ENCODE results near the gene ASRGL1.
A peak's percentile ranks its signal among the peaks of the same experiment; 100 is the strongest.

The ASRGL1 gene

GRCh38 chr11:62435846-62436660 is 98.8 kb downstream of the ASRGL1 start:
- TF ChIP-seq FOXP2 (optimal IDR thresholded peaks at IDR 0.05; ENCODE audit: borderline replicate concordance, extremely low read depth, extremely low read length, insufficient read depth) (no peak), SIN3A (IDR thresholded peaks at IDR 0.05; ENCODE audit: borderline replicate concordance, insufficient read depth, low read length) (no peak), TAF1 (IDR thresholded peaks at IDR 0.05; ENCODE audit: borderline replicate concordance, insufficient read depth, low read length) (no peak), POLR2AphosphoS5 (IDR thresholded peaks at IDR 0.05; ENCODE audit: low read depth, low read length) (no peak)
- TF ChIP-seq, protein P1, sequence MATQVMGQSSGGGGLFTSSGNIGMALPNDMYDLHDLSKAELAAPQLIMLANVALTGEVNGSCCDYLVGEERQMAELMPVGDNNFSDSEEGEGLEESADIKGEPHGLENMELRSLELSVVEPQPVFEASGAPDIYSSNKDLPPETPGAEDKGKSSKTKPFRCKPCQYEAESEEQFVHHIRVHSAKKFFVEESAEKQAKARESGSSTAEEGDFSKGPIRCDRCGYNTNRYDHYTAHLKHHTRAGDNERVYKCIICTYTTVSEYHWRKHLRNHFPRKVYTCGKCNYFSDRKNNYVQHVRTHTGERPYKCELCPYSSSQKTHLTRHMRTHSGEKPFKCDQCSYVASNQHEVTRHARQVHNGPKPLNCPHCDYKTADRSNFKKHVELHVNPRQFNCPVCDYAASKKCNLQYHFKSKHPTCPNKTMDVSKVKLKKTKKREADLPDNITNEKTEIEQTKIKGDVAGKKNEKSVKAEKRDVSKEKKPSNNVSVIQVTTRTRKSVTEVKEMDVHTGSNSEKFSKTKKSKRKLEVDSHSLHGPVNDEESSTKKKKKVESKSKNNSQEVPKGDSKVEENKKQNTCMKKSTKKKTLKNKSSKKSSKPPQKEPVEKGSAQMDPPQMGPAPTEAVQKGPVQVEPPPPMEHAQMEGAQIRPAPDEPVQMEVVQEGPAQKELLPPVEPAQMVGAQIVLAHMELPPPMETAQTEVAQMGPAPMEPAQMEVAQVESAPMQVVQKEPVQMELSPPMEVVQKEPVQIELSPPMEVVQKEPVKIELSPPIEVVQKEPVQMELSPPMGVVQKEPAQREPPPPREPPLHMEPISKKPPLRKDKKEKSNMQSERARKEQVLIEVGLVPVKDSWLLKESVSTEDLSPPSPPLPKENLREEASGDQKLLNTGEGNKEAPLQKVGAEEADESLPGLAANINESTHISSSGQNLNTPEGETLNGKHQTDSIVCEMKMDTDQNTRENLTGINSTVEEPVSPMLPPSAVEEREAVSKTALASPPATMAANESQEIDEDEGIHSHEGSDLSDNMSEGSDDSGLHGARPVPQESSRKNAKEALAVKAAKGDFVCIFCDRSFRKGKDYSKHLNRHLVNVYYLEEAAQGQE (IDR thresholded peaks at IDR 0.05; ENCODE audit: insufficient read depth in 1 of 2, low read depth in 2 of 2, low read length in 2 of 2), result no peak

DNA sequence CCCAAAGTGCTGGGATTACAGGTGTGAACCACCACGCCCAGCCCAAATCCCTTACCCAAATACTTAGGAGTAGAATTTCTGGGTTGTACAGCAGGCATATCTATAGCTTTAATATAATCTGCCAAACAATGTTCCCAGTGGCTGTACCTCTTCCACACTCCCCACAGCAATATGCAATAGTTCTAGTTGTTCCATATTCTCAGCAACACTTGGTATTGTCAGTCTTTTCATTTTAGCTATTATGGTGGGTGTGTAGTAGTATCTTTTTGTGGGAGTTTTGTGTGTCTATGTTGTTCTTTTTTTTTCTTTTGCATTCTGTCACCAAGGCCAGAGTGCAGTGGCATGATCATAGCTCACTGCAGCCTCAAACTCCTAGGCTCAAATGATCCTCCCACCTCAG is 100.4 kb downstream of the ASRGL1 start:
- TF ChIP-seq SIN3A (IDR thresholded peaks at IDR 0.05; ENCODE audit: borderline replicate concordance, insufficient read depth, low read length) (no peak), POLR2AphosphoS5 (IDR thresholded peaks at IDR 0.05; ENCODE audit: low read depth, low read length) (no peak), FOXP2 (optimal IDR thresholded peaks at IDR 0.05; ENCODE audit: borderline replicate concordance, extremely low read depth, extremely low read length, insufficient read depth) (no peak), TAF1 (IDR thresholded peaks at IDR 0.05; ENCODE audit: borderline replicate concordance, insufficient read depth, low read length) (no peak)
- TF ChIP-seq, protein P1 (IDR thresholded peaks at IDR 0.05; ENCODE audit: insufficient read depth in 1 of 2, low read depth in 2 of 2, low read length in 2 of 2), result no peak

DNA sequence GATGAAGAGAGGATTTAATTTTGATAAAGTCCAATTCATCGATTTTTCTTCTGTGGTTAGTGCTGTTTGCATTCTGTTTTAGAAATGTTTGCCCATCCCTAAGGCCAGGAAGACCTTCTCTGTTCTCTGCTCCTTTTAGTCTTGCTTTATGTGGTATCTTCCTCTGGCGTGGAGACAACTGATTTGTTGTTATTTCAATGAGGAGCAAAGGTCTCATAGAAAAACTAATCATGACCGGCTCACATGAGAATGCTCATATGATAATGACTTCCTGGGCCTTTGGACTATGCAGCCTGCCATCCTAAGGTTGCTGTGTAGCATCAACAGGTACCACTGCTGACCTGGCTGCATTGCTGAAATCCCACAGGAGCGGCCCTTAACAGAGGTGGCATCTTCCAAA is 101.4 kb downstream of the ASRGL1 start:
- TF ChIP-seq SIN3A (IDR thresholded peaks at IDR 0.05; ENCODE audit: borderline replicate concordance, insufficient read depth, low read length) (no peak), POLR2AphosphoS5 (IDR thresholded peaks at IDR 0.05; ENCODE audit: low read depth, low read length) (no peak), TAF1 (IDR thresholded peaks at IDR 0.05; ENCODE audit: borderline replicate concordance, insufficient read depth, low read length) (no peak)
- TF ChIP-seq, protein P1 (IDR thresholded peaks at IDR 0.05; ENCODE audit: insufficient read depth in 1 of 2, low read depth in 2 of 2, low read length in 2 of 2), result no peak

DNA sequence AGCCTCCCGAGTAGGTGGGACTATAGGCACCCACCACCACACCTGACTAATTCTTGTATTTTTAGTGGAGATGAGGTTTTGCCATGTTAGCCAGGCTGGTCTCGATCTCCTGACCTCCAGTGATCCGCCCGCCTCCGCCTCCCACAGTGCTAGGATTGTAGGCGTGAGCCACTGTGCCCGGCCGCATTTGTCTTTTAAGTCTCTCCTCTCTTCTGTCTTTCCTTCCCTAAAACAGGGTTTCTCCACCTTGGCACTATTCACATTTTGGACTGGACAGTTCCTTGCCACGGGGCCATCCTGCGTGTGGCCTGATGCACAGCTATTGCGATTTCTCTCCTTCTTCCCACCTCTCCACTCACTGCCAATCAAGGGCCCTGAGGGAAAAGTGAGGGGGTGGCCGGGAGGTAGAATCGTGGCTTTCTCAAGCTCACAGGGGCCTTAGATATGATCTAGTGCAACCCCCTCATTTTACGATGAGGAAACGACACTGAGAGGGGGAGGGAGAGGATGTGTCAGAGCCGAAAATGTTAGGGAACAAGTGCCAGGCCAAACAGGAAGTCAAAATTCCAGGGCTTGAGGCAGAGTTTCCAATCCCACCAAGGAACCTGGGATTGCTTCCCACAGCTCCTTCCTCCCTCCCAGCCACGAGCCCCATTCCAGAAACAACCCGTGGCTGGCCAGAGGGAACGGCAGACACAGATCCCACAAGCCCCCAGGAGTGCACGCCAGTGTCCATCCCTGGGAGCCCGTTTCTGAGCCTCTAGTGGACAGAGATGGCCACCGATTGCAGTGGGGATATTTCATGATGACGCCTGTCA is 102.7 kb downstream of the ASRGL1 start:
- TF ChIP-seq POLR2AphosphoS5 (IDR thresholded peaks at IDR 0.05; ENCODE audit: low read depth, low read length) (0 out of 2 replicates have a peak, but pooled peaks have one; percentile 34), FOXP2 (optimal IDR thresholded peaks at IDR 0.05; ENCODE audit: borderline replicate concordance, extremely low read depth, extremely low read length, insufficient read depth) (no peak), TAF1 (IDR thresholded peaks at IDR 0.05; ENCODE audit: borderline replicate concordance, insufficient read depth, low read length) (0 out of 2 replicates have a peak, but pooled peaks have one; percentile 35), SIN3A (IDR thresholded peaks at IDR 0.05; ENCODE audit: borderline replicate concordance, insufficient read depth, low read length) (no peak)
- TF ChIP-seq, protein P1 (IDR thresholded peaks at IDR 0.05; ENCODE audit: insufficient read depth in 1 of 2, low read depth in 2 of 2, low read length in 2 of 2), result peak in 1 of 2 experiments; percentile 59; a peak in 1 of 4 replicates

All from PFSK-1 (cell line).